Activated T-helper 1 cell treated with anti-CD3 and anti-CD28 coated beads, Interleukin-12 subunit alpha, Interleukin-12 subunit beta, Interleukin-2, Interleukin-4 antibody, amounts not matched to agents 30 ng/mL and 10 ng/mL and 1 ng/mL, durations not matched to agents 14 hours and 24 hours and 36 hours (primary cell): Measurements from ENCODE around the gene GJE1. TPM values are rescaled to one million over a fixed set of nuclear protein-coding genes. Genes with fewer than 3 reads are reported as not detected.

Experiments
- DNase-seq: peaks from one replicate; pipeline ENCODE4 v3.0.0; 2021; ENCODE audit warnings: low spot score
- H3K27ac Mint-ChIP-seq: one replicate; pipeline ENCODE4 v1.8.0; 2021; ENCODE audit warnings: mild to moderate bottlenecking, mixed read lengths
- H3K27me3 Mint-ChIP-seq: one replicate; pipeline ENCODE4 v1.8.0; 2022; ENCODE audit warnings: mild to moderate bottlenecking, moderate library complexity, mixed read lengths; ENCODE audit not compliant: insufficient read depth
- H3K36me3 Mint-ChIP-seq: one replicate; pipeline ENCODE4 v1.8.0; 2021; ENCODE audit warnings: low read depth, mixed read lengths
- H3K4me1 Mint-ChIP-seq: one replicate; pipeline ENCODE4 v1.8.0; 2021; ENCODE audit warnings: low read depth, mixed read lengths
- H3K4me3 Mint-ChIP-seq: one replicate; pipeline ENCODE4 v1.8.0; 2021; ENCODE audit warnings: mild to moderate bottlenecking, moderate library complexity, mixed read lengths
- H3K9me3 Mint-ChIP-seq: one replicate; pipeline ENCODE4 v1.8.0; 2021; ENCODE audit warnings: mixed read lengths
- intact Hi-C: fragments of 100-400 bp; cut with micrococcal nuclease; formaldehyde crosslinking; loops from one replicate; pipeline ENCODE4 v1.15.1; 2024
- total RNA-seq: library from RNA; stranded (reverse); gene quantifications from 2 replicates; pipeline ENCODE4 v1.2.3, GENCODE V29; 2022

Gene GJE1
- total RNA-seq, 1 donor from 2014 or later: not detected

DNA sequence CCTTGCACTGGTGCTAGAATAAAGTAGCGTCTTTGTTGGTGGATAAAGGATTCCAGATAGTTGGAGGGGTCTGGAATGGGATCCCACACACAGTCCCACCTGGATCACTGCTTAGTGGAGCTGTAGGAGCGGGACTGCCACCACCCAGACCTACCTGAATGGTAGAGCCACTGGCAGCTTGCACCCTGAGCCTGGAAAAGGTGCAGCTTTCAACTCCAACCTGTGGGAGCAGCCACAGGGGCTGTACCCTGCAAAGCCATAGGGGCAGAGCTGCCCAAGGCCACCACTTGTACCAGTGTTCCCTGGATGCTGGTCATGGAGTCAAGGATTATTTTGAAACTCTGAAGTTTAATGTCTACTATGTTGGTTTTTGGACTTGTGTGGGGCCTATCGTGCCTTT is 41.3 kb downstream of the GJE1 start:
- no peak for DNase-seq
- H3K9me3 Mint-ChIP-seq: peaks cover 12% of the 10 kb centered on the region
- peaks cover 5% of the 10 kb centered on the region for H3K4me1 Mint-ChIP-seq
- no peak overlapping the region for H3K27ac Mint-ChIP-seq
- intact Hi-C loops: no loop called here
- no peaks in the 10 kb centered on the region for H3K27me3 Mint-ChIP-seq
- peaks cover 38% of the 10 kb centered on the region for H3K36me3 Mint-ChIP-seq
- no peak overlapping the region for H3K4me3 Mint-ChIP-seq

DNA sequence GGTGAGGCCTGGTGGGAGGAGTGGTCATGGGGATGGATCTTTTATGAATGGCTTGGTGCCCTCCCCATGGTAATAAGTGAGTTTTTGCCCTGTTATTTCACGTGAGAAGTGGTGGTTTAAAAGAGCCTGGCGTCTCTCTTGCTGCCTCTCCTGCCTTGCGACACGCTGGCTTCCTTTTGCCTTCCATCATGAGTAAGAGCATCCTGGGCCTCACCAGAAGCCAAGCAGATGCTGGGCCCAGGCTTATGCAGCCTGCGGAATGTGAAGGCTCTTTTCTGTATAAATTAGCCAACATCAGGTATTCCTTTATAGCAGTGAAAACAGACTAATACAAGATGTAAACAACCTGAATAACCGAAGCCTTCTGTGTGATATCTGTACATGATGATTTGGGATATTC is 42.0 kb downstream of the GJE1 start:
- H3K9me3 Mint-ChIP-seq: peaks cover 12% of the 10 kb centered on the region
- intact Hi-C loops: no loop called here
- H3K4me3 Mint-ChIP-seq: no peak overlapping the region
- peaks cover 38% of the 10 kb centered on the region for H3K36me3 Mint-ChIP-seq
- H3K4me1 Mint-ChIP-seq: peaks cover 5% of the 10 kb centered on the region
- H3K27me3 Mint-ChIP-seq: no peaks in the 10 kb centered on the region
- no peak for DNase-seq
- H3K27ac Mint-ChIP-seq: no peak overlapping the region

DNA sequence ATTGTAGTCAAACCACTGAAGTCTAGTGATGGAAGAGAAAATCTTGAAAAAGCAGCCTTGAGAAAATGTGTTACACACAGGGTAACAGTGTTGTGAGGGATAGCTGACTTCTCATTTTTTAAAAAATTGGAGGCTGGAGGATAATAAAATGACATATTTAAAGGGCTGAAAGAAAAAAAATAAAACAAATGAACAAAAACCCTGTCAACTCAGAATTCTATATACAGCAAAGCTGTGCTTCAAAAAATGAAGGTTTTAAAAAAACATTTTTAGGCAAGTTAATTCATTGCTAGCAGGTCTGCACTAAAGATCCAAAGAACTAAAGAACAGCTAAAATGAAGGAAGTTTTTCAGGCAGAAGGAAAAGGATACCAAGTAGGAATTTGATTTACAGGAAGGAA is 45.4 kb downstream of the GJE1 start:
- no peaks in the 10 kb centered on the region for H3K4me1 Mint-ChIP-seq
- H3K27me3 Mint-ChIP-seq: no peaks in the 10 kb centered on the region
- no peak overlapping the region for H3K27ac Mint-ChIP-seq
- H3K9me3 Mint-ChIP-seq: peaks cover 12% of the 10 kb centered on the region
- H3K4me3 Mint-ChIP-seq: no peak overlapping the region
- no peak for DNase-seq
- intact Hi-C loops: no loop called here
- peaks cover 35% of the 10 kb centered on the region for H3K36me3 Mint-ChIP-seq

- no peak for DNase-seq
- H3K4me1 Mint-ChIP-seq: no peaks in the 10 kb centered on the region
- peaks cover 12% of the 10 kb centered on the region for H3K9me3 Mint-ChIP-seq
- H3K4me3 Mint-ChIP-seq: no peak overlapping the region
- H3K27me3 Mint-ChIP-seq: no peaks in the 10 kb centered on the region
- no peak overlapping the region for H3K27ac Mint-ChIP-seq
- intact Hi-C loops: no loop called here
- H3K36me3 Mint-ChIP-seq: peaks cover 19% of the 10 kb centered on the region
Measured at GRCh38 chr6:142182004-142182403, 49.3 kb downstream of the GJE1 start.

DNA sequence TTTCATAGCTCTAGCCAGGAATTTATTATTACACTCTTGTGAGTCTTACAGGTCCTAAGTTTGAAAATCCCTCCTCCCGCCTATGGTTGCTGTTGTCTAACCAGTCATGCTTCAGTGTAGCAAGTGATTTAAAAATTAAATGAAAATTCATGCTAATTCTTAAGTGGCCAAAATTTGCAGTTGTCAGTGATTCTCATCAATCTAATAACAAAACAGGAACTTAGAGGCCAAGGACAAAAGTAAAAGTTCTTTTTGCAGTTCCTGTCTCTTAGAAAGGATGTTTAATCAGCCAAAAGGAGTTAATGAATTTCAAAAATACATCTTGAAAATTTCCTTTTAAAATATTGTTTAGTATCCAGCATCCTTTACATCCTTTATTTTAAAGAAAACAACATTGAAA is 50.6 kb downstream of the GJE1 start:
- intact Hi-C loops: no loop called here
- Mint-ChIP-seq H3K36me3 (peaks cover 6% of the 10 kb centered on the region), H3K4me3 (no peak overlapping the region), H3K9me3 (no peaks in the 10 kb centered on the region), H3K27me3 (no peaks in the 10 kb centered on the region), H3K27ac (no peak overlapping the region), H3K4me1 (no peaks in the 10 kb centered on the region)
- no peak for DNase-seq

DNA sequence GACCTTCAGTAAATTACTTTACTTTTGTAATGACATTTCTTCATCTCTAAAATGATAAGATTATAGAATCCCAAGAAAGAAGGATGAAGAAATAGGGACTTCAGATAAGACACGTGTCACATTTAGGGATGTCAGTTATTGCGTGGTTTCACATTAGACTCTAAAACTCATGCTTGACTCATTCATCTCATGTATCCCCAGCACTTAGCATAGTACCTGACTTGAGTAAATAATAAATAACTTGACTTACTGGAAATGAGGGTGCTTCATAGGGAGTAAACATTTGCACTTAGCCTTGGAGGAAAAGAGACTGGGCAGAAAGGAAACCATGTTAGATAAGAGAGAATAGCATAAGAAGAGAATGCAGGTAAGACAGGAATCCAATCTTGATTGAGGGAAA is 51.6 kb downstream of the GJE1 start:
- H3K36me3 Mint-ChIP-seq: peaks cover 6% of the 10 kb centered on the region
- H3K4me1 Mint-ChIP-seq: no peaks in the 10 kb centered on the region
- intact Hi-C loops: no loop called here
- H3K27me3 Mint-ChIP-seq: no peaks in the 10 kb centered on the region
- no peaks in the 10 kb centered on the region for H3K9me3 Mint-ChIP-seq
- H3K4me3 Mint-ChIP-seq: no peak overlapping the region
- no peak overlapping the region for H3K27ac Mint-ChIP-seq
- no peak for DNase-seq

Other genes starting within 250 kb of the GJE1 start
- gene NMBR, start 14.2 kb downstream of the GJE1 start, total RNA-seq: not detected in 2 replicates
- 52.4 and 59.6 TPM in 2 replicates for gene VTA1, start 14.3 kb downstream of the GJE1 start, total RNA-seq
- not detected in 2 replicates for gene ADGRG6, start 169.1 kb downstream of the GJE1 start, total RNA-seq